Measurements from ENCODE around the gene NCKAP5.
A peak's percentile ranks its signal among the peaks of the same experiment; 100 is the strongest.
"Not testable (repeated sequence)": the region's sequence is repeated elsewhere in the genome, so short reads cannot be mapped to it uniquely, and the experiment has no call there.

NCKAP5 gene

DNA sequence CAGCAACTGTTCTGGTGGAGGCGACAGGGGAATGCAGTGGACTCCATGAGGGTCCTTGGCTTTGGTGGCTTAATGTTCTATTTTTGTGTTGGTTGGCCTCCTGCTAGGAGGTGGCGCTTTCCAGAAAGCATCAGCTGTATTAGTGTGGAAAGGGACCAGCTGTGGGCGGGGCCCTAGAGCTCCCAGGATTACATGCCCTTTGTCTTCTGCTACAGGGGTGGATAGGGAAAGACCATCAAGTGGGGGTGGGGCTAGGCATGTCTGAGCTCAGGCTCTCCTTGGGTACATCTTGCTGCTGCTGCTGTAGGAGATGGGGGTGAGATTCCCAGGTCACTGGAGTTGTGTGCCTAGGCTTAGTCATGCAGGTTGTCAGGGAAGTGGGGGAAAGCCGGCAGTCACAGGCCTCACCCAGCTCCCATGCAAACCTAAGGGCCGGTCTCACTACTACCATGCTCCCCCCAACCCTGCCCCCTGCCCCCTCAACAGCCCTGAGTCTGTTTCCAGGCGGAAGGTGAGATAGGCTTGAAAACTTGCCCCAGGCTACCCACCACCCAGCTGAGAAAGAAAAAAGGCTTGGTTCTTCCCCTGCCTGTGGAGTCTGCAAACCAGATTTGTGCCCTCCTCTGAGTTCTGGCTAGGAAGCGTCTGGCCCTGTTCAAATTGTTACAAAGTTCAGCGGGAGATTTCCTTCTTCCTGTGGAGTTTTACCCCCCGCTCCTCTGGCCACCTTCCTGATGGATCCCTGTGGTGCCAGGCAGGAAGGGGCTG lies 756.9 kb downstream of the NCKAP5 start:
- DNase-seq (ENCODE audit: low read depth) = no peak
- TF ChIP-seq MYC (IDR thresholded peaks at IDR 0.05; ENCODE audit: low read depth, low read length) (no peak), CTCF (IDR thresholded peaks at IDR 0.05; ENCODE audit: low read depth, low read length) (no peak), POLR2A (IDR thresholded peaks at IDR 0.05; ENCODE audit: extremely low read depth, insufficient read length) (no peak)
- TF ChIP-seq, protein P1, sequence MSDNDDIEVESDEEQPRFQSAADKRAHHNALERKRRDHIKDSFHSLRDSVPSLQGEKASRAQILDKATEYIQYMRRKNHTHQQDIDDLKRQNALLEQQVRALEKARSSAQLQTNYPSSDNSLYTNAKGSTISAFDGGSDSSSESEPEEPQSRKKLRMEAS (IDR thresholded peaks at IDR 0.05; ENCODE audit: low read depth, low read length) = no peak
- no peak overlapping the region for H3K4me3 ChIP-seq (ENCODE audit: low read depth, low read length)

DNA sequence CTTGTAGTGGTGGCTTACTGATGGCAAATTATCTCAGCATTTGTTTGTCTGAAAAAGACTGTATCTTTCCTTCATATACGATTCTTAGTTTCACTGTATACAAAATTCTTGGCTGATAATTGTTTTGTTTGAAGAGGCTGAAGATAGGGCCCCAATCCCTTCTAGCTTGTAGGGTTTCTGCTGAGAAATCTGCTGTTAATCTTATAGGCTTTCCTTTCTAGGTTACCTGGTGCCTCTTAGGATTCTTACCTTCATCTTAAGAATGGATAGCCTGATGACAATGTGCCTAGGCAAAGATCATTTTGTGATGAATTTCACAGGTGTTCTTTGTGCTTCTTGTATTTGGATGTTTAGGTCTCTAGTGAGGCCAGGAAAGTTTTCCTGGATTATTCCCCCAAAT lies 758.3 kb downstream of the NCKAP5 start:
- DNase-seq (ENCODE audit: low read depth); H3K4me3 ChIP-seq (ENCODE audit: low read depth, low read length): not testable (repeated sequence)

GRCh38 chr2:132804051-132804450 lies 764.2 kb downstream of the NCKAP5 start:
- peak; percentile 35 for DNase-seq (ENCODE audit: low read depth)
- no peak overlapping the region for H3K4me3 ChIP-seq (ENCODE audit: low read depth, low read length)
- TF ChIP-seq MYC (IDR thresholded peaks at IDR 0.05; ENCODE audit: low read depth, low read length) (no peak), CTCF (IDR thresholded peaks at IDR 0.05; ENCODE audit: low read depth, low read length) (no peak), POLR2A (IDR thresholded peaks at IDR 0.05; ENCODE audit: extremely low read depth, insufficient read length) (no peak)
- TF ChIP-seq, protein P1 (IDR thresholded peaks at IDR 0.05; ENCODE audit: low read depth, low read length) = no peak

DNA sequence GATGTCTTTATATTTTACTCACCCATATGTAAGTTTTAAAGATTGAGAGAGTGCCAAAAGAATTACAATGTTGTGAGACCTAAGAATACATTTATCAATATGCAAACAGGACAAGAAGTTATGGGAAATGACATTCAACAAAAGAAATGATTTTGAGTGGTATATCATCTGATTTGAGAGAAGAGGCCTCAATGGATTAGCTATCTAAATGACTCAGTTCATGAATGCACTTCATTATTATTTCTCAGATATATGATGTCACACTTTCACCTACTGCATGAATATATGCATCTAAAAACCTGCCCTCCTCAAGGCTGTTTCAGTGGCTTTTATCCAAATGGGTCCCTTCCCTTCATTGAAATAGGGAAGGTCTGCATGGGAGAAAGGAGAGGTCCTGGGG lies 769.9 kb downstream of the NCKAP5 start:
- no peak for TF ChIP-seq CTCF (IDR thresholded peaks at IDR 0.05; ENCODE audit: low read depth, low read length)
- TF ChIP-seq, protein P1 (IDR thresholded peaks at IDR 0.05; ENCODE audit: low read depth, low read length) = no peak
- no peak for TF ChIP-seq MYC (IDR thresholded peaks at IDR 0.05; ENCODE audit: low read depth, low read length)
- no peak for TF ChIP-seq POLR2A (IDR thresholded peaks at IDR 0.05; ENCODE audit: extremely low read depth, insufficient read length)
- no peak for DNase-seq (ENCODE audit: low read depth)
- H3K4me3 ChIP-seq (ENCODE audit: low read depth, low read length) = no peak overlapping the region

GRCh38 chr2:132797556-132797955 lies 770.7 kb downstream of the NCKAP5 start:
- no peak overlapping the region for H3K4me3 ChIP-seq (ENCODE audit: low read depth, low read length)
- TF ChIP-seq POLR2A (IDR thresholded peaks at IDR 0.05; ENCODE audit: extremely low read depth, insufficient read length) (no peak), MYC (IDR thresholded peaks at IDR 0.05; ENCODE audit: low read depth, low read length) (no peak), CTCF (IDR thresholded peaks at IDR 0.05; ENCODE audit: low read depth, low read length) (no peak)
- TF ChIP-seq, protein P1 (IDR thresholded peaks at IDR 0.05; ENCODE audit: low read depth, low read length) = no peak
- DNase-seq (ENCODE audit: low read depth) = no peak

DNA sequence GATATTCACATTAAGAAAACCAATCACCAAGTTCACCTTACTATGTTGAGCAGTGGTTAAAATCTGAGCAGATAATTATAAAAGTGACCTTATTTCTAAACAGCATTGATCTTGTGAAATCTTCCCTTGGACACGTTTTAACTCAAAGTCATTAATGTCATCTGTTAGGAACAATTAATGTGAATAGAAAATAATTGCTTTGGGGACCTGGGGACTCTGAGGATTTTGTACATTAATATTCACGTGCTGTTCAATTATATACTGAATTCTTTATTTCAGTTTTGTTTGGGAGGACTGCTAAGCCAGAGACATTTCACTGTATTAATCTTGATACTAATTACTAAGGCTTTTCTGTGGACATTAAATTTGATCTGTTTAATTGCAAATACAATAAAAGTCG lies 771.2 kb downstream of the NCKAP5 start:
- TF ChIP-seq CTCF (IDR thresholded peaks at IDR 0.05; ENCODE audit: low read depth, low read length) (no peak), POLR2A (IDR thresholded peaks at IDR 0.05; ENCODE audit: extremely low read depth, insufficient read length) (no peak), MYC (IDR thresholded peaks at IDR 0.05; ENCODE audit: low read depth, low read length) (no peak)
- TF ChIP-seq, protein P1 (IDR thresholded peaks at IDR 0.05; ENCODE audit: low read depth, low read length) = no peak
- no peak overlapping the region for H3K4me3 ChIP-seq (ENCODE audit: low read depth, low read length)
- no peak for DNase-seq (ENCODE audit: low read depth)

Data from NB4 (cell line).